K562 (cell line): ENCODE measurements around the gene ZSWIM6.

Experiments used
- DNMT1 ChIP-seq: fragments of 450-650 bp; IDR thresholded peaks from 2 replicates; pipeline ENCODE4 v1.6.1; 2016; ENCODE audit warnings: antibody characterized with exemption, mild to moderate bottlenecking
- ERF ChIP-seq: fragments of 450-650 bp; formaldehyde crosslinking; IDR thresholded peaks from 2 replicates; pipeline ENCODE4 v1.4.0; 2020; ENCODE audit warnings: mild to moderate bottlenecking, mixed read lengths
- FOSL1 ChIP-seq: fragments of 200-800 bp; sonication (Bioruptor generic); conservative IDR thresholded peaks from 2 replicates; pipeline ENCODE4 v1.6.1; 2016; ENCODE audit warnings: missing genetic modification characterization, missing compliant biosample characterization
- HCFC1 ChIP-seq: IDR thresholded peaks from 2 replicates; pipeline ENCODE4 v1.6.1; 2012; ENCODE audit warnings: low read depth, low read length, improper control_type of control experiment
- HOMEZ ChIP-seq: fragments of 250-450 bp; sonication (Bioruptor Pico); IDR thresholded peaks from 2 replicates; pipeline ENCODE4 v1.4.0; 2020; ENCODE audit warnings: mild to moderate bottlenecking, moderate library complexity
- JUNB ChIP-seq: fragments of 450-650 bp; formaldehyde crosslinking; conservative IDR thresholded peaks from 2 replicates; pipeline ENCODE4 v1.4.0; 2020; ENCODE audit warnings: mild to moderate bottlenecking
- LCOR ChIP-seq: sonication (generic); formaldehyde crosslinking; IDR thresholded peaks from 2 replicates; pipeline ENCODE4 v1.8.0; 2022; ENCODE audit warnings: mild to moderate bottlenecking, missing genetic modification reagents
- PRDM10 ChIP-seq: fragments of 450-650 bp; IDR thresholded peaks from 2 replicates; pipeline ENCODE4 v1.6.1; 2018; ENCODE audit not compliant: partially characterized antibody
- PRMT5 ChIP-seq: sonication (generic); formaldehyde crosslinking; IDR thresholded peaks from 2 replicates; pipeline ENCODE4 v1.5.0; 2020; ENCODE audit warnings: missing genetic modification reagents
- SMARCA4 ChIP-seq: fragments of 450-650 bp; IDR thresholded peaks from 2 replicates; pipeline ENCODE4 v1.6.1; 2016
- SRF ChIP-seq, 2 experiments: fragments of 250-450, 450-650 bp in 1 of 2; sonication (Bioruptor Pico) in 1 of 2; sonication (generic) in 1 of 2; formaldehyde crosslinking; IDR thresholded peaks; 2 replicates each; pipeline versions ENCODE4 v1.5.0 to v1.5.1; 2020 to 2022; ENCODE audit warnings: mild to moderate bottlenecking in 1 of 2, missing genetic modification reagents in 1 of 2
- TAF1 ChIP-seq: IDR thresholded peaks from 2 replicates; pipeline ENCODE4 v1.6.1; 2011; ENCODE audit warnings: mild to moderate bottlenecking, low read length, moderate library complexity; ENCODE audit not compliant: insufficient read depth, control insufficient read depth, severe bottlenecking; ENCODE audit errors: extremely low read depth
- TCF7L2 ChIP-seq: fragments of 150-350 bp; IDR thresholded peaks from 2 replicates; pipeline ENCODE4 v1.6.1; 2016; ENCODE audit warnings: low read depth, mild to moderate bottlenecking, low read length, moderate library complexity
- ZBTB8A ChIP-seq: fragments of 450-650 bp; IDR thresholded peaks from 2 replicates; pipeline ENCODE4 v1.6.1; 2018; ENCODE audit warnings: mild to moderate bottlenecking, moderate library complexity; ENCODE audit not compliant: partially characterized antibody

GRCh38 chr5:61440596-61440995 is 108.5 kb downstream of the ZSWIM6 start:
- no peak for TF ChIP-seq PRDM10
- TF ChIP-seq DNMT1, result no peak
- TF ChIP-seq TAF1, result no peak
- TF ChIP-seq JUNB (CRISPR knock-in tag), result no peak
- TF ChIP-seq PRMT5 (CRISPR knock-in tag), result no peak
- no peak for TF ChIP-seq LCOR (CRISPR knock-in tag)
- TF ChIP-seq ERF (CRISPR knock-in tag), result no peak
- no peak for TF ChIP-seq SRF (CRISPR knock-in tag; IDR thresholded peaks at IDR 0.05)
- no peak for TF ChIP-seq SMARCA4
- no peak for TF ChIP-seq HCFC1
- TF ChIP-seq TCF7L2, result no peak
- no peak for TF ChIP-seq ZBTB8A
- TF ChIP-seq HOMEZ (CRISPR knock-in tag), result no peak
- TF ChIP-seq FOSL1 (tag), result no peak
